ENCODE results near the gene FCGR1A.
"Not testable (repeated sequence)": the region's sequence is repeated elsewhere in the genome, so short reads cannot be mapped to it uniquely, and the experiment has no call there.

Gene FCGR1A

DNA sequence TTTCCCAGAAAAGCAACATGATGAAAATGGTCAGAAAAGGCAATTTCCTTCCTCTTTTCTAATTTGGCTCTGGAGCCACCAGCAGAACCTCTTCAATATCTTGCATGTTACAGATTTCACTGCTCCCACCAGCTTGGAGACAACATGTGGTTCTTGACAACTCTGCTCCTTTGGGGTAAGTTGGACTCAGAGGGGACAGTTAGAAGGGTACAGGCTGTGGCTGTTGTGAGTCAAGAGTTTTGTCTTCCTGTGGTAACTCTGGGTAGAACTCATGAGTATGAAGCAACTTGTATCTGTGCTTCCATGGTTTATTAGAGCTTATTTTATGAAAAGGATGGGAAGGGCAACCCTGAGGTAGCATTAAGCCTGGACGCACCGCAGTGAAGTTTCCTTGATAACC is at the start of gene FCGR1A:
FCGR1A (plus strand) TSS at position 95 of the 400 bp plus-strand sequence; CDS start at position 145, 50 bp downstream.
- DNase-seq = not testable (repeated sequence)

DNA sequence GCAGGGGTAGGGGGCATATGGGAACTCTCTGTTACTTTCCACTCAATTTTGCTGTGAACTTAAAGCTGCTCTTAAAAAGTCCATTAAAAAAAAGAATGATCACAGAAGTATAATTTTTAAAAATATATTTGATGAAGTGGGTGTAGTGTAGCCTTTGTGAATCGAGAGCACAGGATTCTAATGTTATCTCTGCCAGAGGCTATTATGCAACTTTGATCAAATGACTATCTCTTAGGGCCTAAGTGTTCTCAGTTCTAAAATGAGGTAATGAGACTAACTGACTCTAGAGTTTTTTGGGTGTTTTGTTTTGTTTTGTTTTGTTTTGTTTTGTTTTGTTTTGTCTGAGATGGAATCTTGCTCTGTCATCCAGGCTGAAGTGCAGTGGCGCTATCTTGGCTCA is 49.7 kb upstream of the FCGR1A start:
- not testable (repeated sequence) for DNase-seq

DNA sequence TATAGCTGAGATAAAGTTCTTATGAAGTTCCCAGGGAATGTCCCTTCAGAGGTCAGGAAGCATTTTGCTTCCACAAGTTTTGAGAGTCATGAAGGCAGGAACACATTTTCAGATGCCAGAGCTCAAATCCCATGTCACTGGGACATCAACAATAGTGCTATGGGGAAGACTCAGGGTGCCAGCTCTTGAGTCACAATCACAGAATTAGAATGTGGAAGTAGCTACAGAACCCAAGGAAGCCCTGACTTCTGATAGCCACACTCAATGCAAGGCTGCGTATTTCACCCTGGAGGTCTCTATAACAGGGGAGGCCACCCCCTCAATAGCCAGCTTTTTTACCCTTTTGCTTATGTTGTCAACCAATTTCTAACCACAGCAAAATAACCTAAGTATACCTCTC is 47.8 kb upstream of the FCGR1A start:
- DNase-seq = not testable (repeated sequence)

DNA sequence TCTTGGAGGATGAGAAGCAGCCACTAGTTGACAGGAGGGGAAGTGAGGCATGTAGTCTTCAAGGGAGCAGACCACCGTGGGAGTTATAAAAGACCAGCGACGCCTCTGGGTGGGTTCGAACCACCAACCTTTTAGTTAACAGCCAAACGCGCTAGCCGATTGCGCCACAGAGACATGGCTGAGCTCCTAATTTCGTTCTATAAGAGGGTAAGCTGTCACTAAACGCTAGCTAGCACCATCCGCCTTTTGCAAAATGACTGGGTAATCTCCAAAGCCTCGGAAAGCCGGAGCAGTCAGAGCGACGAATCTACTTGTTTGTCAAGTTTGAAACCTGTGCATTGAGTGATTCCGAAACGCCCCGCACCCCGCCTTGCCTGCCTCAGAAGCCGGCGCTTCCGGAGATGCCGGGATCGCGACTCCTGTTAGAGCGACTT is 42.3 kb upstream of the FCGR1A start:
- DNase-seq = not testable (repeated sequence)

DNA sequence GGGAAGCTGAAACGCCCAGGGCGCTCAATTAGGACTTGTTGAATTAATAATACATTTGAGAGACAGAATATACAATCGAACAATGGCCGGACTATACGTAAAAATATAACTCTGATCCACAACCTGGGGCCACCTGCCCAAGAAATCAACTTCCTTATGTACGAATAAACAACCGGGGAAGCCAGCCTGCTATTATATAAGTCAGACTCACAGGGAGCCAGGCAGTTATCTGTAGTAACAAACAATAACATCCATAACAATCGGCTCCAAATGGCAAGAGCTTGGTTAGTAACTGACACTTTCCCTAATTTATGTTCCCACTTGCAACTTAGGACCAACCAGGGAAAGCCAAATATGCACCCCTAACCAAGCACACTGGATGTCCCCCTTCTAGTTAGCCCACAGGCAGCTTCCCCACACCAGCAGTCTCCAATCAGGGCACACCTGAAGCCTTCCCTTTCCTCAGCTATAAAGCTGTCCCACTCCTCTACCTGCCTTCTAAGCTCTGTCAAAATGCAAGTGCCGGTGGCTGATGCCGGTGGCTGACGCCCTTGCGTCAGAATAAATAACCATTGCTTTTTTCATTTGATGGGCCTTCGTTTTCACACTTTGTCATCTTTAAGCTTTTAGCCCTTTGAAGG is 41.8 kb upstream of the FCGR1A start:
- not testable (repeated sequence) for DNase-seq

DNA sequence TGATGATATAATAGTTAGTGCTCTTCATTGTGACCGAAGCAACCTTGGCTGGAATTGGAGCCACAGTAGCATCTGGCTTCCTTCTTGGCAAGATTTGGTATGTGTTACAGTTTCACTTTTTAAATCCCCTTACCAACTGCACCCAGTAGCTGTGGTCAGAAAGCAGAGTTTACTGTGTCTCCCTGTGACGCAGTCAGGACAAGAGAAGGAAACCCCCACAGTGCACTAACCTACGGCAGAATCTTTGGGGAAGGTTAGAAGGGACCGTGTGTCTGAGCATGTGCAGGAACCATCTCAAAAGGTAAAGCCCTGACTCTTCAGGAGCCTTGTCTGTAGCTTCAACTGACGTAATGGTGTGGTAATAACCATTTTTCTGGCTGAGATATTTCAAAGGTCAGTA is 40.6 kb upstream of the FCGR1A start:
- not testable (repeated sequence) for DNase-seq

DNA sequence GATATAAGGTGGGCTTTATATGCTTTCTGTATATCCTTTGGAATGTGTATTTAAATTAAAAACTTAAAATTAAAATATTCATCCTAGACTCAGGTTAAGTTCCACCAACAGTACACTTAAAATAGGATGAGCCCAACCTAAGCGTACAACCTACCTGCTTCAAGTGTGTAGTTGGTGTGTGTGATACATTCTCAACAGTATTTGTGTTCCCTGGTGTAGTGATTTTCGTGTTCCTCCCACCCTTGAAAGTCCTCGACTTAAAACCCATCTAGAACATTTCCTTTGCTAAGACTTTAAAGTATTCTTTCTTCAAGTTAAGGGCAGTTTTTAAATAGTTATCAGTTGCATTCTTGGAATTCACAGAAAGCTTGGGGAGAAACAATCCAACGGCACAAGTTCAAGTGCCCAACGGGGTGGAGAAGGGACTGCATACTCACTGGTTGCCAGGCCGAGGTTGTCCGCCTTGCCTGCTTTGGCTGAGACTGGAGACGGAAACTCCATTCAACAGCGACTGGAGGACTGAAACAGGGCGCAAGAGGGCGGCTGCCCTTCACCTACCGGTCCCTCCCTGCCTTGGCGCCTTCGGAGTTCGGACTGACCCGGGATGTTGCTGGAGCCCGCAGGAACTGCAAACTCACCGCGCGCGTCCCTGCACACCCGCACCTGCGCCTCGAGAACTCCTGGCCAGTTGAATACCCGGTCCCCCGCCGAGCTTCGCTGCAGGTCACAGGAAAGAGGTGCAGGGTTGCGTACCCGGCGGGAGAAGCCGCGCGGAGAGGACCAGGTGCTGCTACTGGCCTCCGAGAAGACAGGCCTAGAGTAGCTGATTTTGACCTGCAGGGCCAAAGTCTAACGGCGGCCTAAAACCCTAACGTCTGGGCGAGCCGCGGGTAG is 35.8 kb upstream of the FCGR1A start:
- DNase-seq = peak; percentile 8

DNA sequence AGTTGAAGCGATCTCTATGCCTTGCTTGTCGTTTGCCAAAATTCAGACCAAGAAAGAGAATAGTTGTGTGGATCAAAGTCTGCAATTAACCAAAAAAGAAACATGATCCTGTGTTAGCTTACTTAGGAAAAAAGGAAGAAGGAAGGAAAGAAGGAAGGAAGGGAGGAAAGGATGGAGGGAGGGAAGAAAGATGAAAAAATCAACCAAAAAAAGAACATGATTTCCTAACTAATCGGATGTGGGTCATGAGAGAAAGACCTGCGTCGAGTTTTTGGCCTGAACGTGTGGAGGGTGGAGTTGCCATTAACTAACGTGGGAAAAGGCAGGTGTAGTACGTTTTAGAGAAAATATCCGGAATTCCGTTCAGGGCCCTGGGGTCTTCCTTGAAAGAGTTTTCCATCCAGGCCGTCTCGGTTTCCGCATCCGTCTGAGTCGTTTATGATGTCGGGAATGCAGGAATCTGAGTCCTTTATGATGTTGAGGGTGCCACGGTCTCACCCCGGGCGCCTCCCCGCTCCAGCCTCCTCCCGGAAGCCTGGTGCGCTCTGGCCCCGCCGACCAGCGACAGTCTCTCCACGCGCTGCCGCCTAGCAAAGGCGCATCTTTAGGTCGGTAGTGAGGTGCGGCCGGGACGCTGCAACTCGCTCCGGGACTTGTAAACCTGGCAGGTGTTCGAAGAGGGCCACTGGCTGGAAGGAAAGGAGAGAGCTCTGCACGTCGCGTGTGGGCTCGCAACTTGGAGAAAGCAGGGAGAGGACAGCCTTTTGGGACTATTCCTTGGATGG is 34.9 kb upstream of the FCGR1A start:
- peak; percentile 35 for DNase-seq

DNA sequence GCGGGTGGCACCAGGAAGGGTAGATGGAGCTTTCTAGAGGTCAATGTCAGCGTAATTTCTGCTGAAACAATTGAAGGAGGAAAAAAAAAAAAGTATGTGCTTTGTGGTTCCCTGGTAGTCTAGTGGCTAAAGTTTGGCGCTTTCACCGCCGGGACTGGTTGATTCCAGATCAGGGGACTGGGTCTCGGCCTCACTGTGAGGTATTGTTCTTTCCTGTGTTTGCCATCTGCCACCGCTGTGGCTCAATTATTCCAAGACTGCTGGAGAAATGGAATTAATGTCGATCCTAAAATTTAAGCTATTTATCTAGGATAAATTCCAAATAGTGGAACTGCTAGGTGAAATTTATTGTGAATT is 34.4 kb upstream of the FCGR1A start:
- DNase-seq = peak; percentile 40

DNA sequence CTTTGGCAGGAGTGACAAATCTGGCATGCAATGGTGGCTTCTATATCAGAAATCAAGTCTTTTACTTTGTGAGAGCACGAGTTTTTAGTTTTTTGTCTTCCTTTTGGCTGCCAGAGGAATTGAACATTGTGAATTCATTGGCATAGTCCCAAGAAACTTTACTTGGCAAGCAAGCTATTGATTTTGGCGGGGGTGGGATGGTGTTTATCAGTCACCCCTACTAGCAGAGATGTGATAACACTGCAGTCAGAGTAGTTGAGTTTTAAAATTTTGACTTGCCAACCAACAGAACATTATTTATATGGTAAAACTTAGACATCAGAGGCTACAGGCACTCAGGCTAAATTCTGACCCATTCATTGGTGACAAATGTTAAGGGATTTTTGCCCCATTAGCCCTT is 31.9 kb upstream of the FCGR1A start:
- DNase-seq = not testable (repeated sequence)

DNA sequence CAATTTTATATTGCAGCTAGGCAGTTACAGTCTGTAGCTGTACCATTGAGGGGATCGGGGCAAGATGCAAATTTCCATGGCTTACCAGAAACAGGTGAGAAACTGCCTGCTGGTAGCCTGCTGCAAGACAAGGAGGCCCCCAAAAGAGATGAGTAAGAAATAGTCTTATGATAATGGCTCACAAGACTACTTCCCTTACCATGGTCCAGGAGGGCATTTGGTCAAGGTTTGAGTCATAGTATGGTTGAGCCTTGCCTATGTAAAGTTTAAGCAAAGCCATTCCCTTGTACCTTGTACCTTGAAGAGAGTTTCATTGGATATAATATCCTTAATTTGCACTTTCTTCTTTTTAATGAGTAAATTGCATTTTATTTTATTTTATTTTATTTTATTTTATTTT is 30.3 kb upstream of the FCGR1A start:
- DNase-seq = not testable (repeated sequence)

DNA sequence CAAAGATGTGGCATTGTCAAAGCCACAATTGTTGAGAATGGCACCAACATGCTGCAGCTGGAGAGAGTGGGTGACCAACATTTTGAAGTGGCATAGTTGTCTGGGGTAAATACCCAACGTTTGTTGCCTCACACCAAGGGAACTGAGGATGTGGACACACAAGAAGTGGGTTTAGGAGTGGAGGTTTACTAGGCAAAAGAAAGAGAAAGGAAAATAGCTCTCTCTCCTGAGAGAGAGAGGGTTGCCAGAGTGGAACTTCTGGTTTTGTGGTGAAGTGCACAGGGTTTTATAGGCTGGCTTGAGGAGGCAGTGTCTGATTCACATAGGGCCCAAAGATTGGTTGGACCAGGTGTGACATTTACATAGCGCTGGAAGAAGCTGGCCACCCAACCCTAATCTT is 29.0 kb upstream of the FCGR1A start:
- not testable (repeated sequence) for DNase-seq

DNA sequence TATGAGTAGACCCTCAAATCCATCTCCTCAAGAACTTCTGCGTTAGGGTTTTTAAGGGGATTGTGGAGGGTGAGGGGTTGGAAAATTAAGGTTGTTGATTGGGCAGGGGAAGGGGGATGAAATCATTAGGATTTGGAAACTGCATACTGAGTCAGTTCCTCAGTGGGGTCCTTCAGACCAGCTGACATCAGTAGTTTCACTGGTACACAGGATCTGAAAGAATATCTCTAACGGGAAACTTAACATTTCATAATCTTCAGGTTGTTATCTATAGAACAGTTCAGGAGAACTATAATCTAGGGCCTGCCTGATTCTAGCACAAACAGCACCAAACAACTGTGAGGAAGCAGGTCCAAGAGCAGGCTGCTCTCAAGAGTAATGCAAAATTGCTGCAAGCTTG is 27.2 kb upstream of the FCGR1A start:
- not testable (repeated sequence) for DNase-seq

DNA sequence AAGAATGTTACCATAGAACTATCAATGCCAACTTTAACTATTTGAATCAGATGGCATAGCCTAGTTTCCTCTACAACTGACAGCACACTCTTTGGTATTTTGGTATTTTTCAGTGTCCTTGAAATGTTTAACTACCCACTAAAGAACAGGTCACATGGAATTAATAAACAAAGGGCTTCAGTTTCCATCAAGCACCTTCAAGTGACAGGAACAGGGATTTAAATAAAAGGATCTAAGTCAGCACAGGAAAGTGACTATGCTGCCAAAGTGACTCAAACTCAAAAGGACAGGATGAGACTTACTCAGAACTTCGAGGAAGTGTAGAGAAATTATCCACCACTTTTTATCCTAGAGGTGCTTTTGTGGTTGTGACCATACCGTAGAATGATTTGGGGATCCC is 20.2 kb upstream of the FCGR1A start:
- not testable (repeated sequence) for DNase-seq

DNA sequence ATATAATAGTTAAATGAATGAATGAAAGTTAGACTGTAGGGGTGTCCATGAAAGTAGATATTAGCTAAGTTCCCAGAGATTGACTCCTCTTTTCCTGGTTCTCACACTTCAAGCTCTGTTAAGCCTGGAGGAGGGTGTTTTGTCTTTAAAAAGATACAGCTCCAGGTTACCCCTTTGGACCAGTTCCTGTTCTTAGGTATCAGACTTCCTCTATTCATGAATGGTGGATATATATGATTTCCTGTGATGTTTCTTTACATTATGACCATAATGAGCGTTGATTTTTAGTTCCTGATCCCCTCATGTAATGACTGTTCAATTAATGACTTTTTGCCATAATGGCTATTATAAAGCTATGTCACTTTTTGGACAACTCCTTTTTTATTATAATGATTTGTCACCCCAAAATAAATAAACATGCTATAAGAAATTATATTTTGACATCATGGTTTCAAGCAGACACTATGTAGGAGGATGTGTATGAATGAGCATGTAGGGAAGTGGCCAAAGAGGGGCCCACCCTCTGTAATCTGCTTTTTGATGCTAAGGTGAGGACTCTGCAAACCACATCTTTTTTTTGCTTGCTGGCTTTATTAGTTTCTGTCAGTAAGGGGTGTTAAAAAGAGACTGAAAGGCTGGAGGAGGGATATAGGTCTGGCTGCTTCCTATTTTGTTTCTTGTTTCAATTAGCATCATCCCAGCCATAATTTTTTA is 18.2 kb upstream of the FCGR1A start:
- DNase-seq = not testable (repeated sequence)

DNA sequence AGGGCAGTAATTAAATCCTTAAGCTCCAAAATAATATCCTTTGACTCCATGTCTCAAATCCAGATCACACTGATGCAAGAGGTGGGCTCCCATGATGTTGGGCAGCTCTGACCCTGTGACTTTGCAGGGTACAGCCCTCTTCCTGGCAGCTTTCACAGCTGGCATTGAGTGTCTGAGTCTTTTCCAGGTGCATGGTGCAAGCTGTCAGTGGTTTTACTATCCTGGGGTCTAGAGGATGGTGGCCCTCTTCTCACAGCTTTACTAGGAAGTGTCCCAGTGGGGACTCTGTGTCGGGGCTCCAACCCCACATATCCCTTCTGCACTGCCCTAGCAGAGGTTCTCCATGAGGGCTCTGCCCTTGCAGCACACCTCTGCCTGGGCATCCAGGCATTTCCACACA is 16.3 kb upstream of the FCGR1A start:
- not testable (repeated sequence) for DNase-seq

DNA sequence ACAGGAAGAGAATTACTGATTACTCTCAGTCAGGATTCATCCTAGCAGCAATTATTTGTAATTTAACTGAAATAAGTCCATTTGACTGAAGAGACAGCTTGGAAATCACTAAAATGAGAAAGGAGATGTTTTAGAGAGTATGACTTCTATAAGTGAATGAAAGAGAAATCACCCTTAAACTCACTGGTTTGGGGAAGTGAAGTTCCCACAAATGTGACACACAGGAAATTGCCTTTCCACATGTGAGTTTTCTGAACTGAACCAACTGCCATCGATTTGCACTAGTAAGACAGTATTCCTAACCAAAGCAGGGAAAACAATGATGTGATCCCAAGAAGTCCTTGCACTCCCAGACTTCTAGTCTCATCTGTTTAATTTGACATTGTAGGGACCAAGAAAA is 13.3 kb upstream of the FCGR1A start:
- DNase-seq = not testable (repeated sequence)

DNA sequence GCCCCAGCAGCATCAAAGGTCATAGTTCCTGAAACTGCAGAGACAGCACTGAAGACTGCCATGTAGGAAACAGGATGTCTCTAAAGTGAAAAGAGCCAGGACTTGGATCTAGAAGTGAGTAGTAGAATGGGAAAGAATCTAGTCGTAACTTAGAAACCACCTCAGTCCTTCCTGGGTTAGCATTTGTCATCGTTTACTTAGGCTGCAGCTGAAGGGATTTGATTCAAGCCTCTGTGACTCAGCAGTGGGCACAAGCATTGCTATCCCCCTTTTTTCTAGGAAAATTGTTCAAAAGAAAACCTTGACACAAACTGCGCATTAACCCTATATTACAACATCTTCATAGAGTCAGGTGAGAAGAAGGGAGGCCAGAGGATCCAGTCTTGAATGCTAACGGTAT is 11.8 kb upstream of the FCGR1A start:
- peak; percentile 24 for DNase-seq

DNA sequence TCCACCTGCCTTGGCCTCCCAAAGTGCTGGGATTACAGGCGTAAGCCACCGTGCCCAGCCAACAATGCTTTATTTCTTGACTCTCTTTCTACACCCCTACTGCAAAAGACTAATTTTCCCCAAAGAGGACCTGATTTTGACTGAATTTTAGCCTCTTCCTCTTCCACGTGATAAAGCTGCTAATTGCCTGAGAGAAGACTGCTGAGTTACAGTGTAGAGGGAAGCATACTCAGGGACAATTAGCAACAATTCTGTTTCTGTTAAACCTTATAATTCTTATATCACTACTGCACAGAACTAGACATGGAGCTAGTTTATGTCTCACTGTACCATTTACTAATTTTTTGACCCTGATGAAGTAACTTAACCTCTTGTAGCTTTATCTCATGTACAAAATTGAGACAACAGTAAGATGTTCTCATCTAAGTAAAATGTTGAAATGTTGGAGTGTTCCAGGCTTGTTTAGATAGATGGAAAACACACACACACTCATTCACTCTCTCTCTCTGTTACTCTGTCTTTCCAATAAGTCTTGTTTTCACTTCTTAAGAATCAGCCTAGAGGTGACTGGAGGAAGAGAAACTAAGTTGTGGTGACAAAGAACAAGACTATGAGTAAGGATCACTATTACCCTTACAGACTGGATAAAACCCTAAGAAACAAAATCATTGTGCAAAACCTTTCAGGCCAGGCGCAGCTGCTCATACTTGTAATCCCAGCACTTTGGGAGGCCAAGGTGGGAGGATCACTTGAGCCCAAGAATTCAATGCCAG is 10.7 kb upstream of the FCGR1A start:
- DNase-seq = not testable (repeated sequence)

DNA sequence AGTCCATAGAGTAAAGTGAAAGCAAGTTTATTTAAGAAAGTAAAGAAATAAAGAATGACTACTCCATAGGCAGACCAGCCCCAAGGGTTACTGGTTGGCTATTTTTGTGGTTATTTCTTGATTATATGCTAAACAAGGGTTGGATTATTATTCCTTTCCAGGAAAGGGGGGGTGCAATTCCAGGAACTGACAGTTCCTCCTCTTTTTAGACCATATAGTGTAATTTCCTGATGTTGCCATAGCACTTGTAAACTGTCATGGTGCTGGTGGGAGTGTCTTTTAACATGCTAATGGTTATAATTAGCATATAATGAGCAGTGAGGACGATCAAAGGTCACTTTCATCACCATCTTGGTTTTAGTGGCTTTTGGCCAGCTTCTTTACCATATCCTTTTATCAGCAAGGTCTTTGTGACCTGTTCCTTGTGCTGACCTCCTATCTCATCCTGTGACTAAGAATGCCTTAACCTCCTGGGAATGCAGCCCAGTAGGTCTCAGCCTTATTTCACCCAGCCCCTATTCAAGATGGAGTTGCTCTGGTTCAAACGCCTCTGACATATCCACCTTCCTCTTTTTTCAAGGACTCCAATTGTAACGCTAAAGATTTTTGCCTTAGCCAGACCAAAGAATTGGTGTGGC is 6.9 kb upstream of the FCGR1A start:
- not testable (repeated sequence) for DNase-seq

DNA sequence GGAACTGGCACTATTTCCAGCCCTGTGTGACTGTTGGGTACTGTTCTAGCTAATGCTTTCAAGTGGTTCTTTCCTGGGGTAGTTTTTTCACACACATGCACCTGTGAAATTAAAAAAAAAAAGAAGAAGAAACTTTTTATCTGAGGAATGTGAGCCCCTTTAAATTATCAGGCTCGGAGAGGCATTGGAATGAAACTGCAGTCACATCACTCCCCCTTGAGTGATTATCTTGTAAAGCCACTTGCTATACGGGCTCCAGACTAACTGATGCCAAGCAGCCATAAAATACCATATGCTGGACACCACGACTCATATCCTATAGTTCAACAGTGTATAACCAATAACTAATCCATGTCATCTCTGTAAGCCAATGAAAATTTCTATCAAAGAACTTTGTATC is 5.4 kb upstream of the FCGR1A start:
- not testable (repeated sequence) for DNase-seq

Data from DMS53 (cell line).